Measurements from ENCODE around the gene IFIT2.

DNA sequence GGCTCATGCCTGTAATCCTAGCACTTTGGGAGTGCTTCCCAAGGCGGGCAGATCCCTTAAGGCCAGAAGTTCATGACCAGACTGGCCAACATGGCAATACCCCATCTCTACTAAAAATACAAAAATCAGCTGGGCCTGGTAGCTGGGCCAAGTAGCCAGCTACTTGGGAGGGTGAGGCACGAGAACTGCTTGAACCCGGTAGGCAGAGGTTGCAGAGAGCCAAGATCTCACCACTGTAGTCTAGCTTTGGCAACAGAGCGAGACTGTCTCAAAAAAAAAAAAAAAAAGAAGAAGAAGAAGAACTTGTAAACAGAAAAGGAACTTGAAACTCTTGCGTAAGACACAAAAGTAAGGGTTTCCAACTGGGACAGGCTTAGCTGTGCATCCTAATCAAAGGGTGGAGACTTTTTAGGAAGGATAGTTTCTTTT is 5.6 kb upstream of the IFIT2 start:
- TF ChIP-seq, protein P1, sequence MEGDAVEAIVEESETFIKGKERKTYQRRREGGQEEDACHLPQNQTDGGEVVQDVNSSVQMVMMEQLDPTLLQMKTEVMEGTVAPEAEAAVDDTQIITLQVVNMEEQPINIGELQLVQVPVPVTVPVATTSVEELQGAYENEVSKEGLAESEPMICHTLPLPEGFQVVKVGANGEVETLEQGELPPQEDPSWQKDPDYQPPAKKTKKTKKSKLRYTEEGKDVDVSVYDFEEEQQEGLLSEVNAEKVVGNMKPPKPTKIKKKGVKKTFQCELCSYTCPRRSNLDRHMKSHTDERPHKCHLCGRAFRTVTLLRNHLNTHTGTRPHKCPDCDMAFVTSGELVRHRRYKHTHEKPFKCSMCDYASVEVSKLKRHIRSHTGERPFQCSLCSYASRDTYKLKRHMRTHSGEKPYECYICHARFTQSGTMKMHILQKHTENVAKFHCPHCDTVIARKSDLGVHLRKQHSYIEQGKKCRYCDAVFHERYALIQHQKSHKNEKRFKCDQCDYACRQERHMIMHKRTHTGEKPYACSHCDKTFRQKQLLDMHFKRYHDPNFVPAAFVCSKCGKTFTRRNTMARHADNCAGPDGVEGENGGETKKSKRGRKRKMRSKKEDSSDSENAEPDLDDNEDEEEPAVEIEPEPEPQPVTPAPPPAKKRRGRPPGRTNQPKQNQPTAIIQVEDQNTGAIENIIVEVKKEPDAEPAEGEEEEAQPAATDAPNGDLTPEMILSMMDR (IDR thresholded peaks at IDR 0.05; ENCODE audit: low read depth, low read length) = no peak
- no peak for TF ChIP-seq POLR2A (IDR thresholded peaks at IDR 0.05; ENCODE audit: extremely low read depth, insufficient read length)
- TF ChIP-seq, protein P2, sequence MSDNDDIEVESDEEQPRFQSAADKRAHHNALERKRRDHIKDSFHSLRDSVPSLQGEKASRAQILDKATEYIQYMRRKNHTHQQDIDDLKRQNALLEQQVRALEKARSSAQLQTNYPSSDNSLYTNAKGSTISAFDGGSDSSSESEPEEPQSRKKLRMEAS (IDR thresholded peaks at IDR 0.05; ENCODE audit: low read depth, low read length) = no peak

Data from NB4 (cell line).